OCI-LY1 (cell line): Measurements from ENCODE around the gene ZNF354C.

Source experiments
- EZH2 ChIP-seq: fragments of 200-600 bp; sonication (generic), shearing (Covaris generic); IDR thresholded peaks from 2 replicates; pipeline ENCODE4 v1.8.0; 2017; ENCODE audit warnings: borderline replicate concordance, mixed run types, mild to moderate bottlenecking, antibody characterized with exemption, low read length, moderate library complexity, mixed read lengths
- TF ChIP-seq, protein P1 (sequence below): fragments of 200-600 bp; sonication (generic), shearing (Covaris generic); IDR thresholded peaks from 2 replicates; pipeline ENCODE4 v1.5.1; 2017; ENCODE audit warnings: mild to moderate bottlenecking, antibody characterized with exemption, low read length, moderate library complexity, mixed read lengths

DNA sequence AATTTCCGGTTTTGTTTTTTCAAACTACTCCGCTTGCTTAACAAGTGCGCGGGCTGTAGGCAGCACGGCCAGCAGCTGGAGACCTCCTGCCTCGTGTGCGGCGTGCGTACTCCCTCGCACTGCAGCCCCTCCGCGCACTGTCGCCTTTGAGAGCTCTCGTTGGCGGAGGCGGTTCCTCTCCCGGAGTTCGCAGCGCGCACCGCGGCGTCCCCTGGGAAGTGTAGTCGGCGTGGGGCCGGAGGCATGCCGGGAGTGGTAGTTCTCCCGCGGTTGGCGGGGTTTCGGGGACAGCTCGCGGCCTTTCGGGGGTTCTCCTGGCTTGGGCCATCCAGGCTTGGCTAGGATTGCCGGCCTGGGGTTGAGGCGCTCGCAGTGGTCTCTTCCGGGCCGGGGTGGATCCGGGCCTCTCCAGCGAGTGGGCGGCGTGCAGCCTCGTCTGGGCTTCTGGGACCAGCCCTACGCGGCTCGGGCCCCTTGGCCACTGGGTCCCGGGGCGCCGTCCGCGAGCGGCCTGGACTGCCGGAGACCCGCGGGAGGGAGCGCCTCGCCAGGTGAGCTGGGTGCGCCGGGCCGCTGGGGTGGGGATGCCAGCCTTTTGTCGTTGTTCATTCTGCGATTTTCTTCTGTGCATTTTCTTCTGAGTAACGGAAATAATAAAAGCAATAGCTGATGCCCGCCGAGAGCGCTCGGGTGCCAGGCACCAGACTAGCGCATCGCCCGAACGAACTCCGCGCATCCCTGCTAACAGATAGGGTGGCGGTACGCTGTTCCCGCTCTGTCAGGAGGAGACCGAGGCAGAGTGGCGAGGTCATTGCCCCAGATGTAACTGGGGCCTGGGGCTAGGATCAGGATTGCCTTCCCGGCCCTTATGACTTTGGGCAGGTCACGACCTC, at the start of gene ZNF354C:
- TF ChIP-seq EZH2, result no peak
- TF ChIP-seq, protein P1, sequence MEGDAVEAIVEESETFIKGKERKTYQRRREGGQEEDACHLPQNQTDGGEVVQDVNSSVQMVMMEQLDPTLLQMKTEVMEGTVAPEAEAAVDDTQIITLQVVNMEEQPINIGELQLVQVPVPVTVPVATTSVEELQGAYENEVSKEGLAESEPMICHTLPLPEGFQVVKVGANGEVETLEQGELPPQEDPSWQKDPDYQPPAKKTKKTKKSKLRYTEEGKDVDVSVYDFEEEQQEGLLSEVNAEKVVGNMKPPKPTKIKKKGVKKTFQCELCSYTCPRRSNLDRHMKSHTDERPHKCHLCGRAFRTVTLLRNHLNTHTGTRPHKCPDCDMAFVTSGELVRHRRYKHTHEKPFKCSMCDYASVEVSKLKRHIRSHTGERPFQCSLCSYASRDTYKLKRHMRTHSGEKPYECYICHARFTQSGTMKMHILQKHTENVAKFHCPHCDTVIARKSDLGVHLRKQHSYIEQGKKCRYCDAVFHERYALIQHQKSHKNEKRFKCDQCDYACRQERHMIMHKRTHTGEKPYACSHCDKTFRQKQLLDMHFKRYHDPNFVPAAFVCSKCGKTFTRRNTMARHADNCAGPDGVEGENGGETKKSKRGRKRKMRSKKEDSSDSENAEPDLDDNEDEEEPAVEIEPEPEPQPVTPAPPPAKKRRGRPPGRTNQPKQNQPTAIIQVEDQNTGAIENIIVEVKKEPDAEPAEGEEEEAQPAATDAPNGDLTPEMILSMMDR, result no peak
